Uterus (tissue), 2 donors: ENCODE measurements around the gene PCNX4.

Experiments
- CTCF ChIP-seq, 4 experiments: fragments of 200-600 bp in 2 of 4; fragments of 450-650 bp in 2 of 4; sonication (generic) in 2 of 4; IDR thresholded peaks; one replicate each; pipeline ENCODE4 v1.5.1; 2016 to 2019; ENCODE audit warnings: antibody characterized with exemption in 4 of 4, mild to moderate bottlenecking in 2 of 4, moderate library complexity in 1 of 4
- POLR2A ChIP-seq, 2 donors: fragments of 450-650 bp; IDR thresholded peaks; one replicate each; pipeline ENCODE4 v1.6.1; 2016; ENCODE audit warnings: antibody characterized with exemption in 2 of 2, mild to moderate bottlenecking in 1 of 2, moderate library complexity in 1 of 2

DNA sequence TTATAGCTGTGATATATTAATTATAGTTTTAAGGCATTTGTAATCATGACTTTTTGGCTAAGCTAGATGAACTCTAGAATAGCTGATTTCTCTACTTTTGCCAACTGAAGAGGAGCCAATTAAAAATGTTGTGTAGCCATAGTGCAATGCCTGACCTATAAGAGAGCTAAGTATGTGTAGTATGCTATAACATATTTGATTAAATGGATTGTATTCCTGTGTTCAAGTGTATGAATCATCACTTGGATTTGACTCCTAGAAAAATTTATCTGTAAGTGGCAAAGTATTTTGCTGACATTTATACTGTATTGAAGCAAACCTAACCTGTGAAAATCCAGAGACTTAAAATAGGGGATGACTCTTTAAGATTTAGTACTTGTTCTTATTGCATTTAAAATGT lies 34.2 kb downstream of the PCNX4 start:
- TF ChIP-seq CTCF (IDR thresholded peaks at IDR 0.05) (no peak), POLR2A (IDR thresholded peaks at IDR 0.05) (no peak)
